ENCODE results near the gene ALDH1A2.

GRCh38 chr15:58069008-58069407 lies 3.5 kb upstream of the ALDH1A2 start:
- TF ChIP-seq CTCF (IDR thresholded peaks at IDR 0.05; ENCODE audit: low read depth, low read length) (no peak), EZH2phosphoT487 (IDR thresholded peaks at IDR 0.05; ENCODE audit: low read depth) (no peak)

All from OCI-LY3 (cell line).